ENCODE measurements around the gene RNF130.
A peak's percentile ranks its signal among the peaks of the same experiment; 100 is the strongest.

RNF130 gene

DNA sequence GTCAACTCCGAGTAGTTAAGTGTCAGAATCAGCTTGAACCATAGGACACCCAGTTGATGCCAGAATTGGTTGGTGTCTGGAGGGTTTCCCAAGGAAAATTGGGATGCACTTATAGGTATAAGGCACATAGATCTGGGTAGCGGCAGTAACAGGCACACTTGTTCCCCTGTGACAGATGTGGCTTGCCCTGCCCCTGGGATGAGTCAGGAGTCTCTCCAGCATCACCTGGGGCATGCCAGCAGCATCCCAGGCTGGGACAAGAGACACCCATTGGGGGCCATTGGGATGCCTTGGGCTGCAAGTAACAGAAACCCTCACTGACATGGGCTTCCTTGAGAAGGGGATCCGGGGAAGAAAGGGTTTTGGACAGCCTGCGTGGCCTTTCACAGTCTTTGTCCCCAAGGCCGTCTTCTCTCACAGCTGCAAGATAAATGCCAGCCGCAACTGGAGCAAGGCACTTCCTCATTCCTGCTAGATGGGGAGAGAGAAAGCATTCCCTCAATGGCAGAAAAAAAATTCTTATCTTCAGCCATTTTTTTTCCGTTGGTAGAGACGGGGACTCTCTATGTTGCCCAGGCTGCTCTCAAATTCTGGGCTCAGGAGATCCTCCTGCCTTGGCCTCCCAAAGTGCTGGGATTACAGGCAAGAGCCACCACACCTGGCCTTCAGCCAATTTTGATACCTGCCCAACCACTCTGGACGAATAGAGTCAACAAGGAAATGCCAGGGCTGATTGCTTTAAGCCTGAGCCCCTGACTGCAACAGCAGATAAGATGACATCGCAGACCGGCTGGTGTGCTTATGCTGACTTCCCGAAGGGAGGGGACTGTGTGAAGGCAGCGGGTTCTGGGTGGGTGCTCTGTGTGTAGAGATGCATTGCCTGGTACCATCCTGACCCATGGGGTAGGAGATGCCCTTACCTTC lies 13.3 kb upstream of the RNF130 start:
- DNase-seq = no peak

DNA sequence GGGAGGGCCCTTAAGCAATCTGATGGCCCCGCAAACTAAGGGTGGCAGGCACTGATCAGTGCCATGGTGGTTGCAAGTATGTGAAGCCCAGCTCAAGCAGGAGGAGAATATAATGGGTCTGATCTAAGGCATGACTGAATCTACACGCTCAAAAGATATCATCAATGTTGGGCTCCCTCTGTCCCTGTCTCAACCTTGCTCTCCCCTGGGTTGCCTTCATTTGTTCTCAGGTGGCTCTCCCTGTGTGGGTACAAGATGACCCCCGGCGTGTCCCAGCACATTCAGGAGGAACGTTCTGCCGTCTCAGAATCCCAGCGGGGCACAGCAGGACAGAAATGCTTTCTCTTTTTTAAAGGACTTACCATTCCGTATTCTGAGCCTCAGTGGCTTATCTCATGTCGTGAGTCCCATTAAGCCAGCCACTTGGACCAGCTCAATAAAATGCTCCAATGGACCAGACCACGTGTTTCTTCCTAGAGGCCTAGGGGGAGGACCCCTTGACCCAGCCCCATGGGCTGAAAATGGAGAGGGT lies 12.0 kb upstream of the RNF130 start:
- no peak for DNase-seq

DNA sequence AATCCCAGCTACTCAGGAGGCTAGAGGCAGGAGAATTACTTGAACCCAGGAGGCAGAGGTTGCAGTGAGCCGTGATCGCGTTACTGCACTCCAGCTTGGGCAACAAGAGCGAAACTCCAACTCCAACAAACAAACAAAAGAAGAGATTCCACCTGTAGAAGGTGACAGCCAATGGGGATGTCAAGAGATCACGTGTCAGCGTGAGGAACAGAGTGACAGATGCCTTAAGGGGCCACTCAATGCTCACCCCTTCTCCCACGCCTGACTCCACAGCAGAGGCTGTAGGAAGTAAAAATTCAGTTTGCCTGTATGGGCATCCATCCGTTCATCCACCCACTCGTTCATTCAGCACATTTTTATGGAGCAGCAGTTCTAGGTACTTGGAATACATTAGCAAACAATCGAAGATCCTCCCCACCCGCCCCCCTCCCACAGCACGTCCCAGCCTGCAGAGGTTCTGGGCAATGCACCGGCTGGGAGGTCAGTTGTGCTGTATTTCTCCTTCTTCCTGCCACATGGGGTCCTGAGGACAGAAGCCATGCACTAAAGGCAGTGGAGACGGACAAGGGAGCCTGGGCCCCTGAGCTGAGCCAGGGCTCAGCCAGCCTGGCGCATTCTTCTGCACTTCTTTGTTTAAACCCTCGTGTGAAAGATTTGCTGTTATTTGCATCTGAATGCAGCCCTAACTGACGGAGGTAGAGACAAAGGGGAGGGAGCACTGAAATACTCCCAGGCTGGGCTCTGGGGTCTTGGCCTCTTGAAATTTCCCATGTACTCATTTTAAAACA lies 11.3 kb upstream of the RNF130 start:
- no peak for DNase-seq

DNA sequence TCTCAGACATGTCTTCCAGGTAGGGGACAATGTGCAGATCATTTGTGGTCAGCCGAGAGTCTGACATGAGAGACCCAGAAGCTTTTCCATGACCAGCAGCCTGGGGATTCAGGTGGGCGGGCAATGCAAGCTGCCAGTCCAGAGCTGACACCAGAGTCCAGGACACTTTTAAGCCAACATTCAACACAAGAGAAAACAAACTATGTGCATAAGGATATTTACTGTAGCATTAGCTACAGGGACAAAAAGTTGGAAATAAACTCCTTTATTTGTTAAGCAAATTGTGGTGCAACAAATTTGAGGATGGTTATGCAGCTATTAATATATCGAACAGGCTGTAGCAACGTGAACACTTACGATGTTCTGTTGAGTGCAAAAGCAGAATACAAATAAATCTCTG lies 9.9 kb upstream of the RNF130 start:
- no peak for DNase-seq

DNA sequence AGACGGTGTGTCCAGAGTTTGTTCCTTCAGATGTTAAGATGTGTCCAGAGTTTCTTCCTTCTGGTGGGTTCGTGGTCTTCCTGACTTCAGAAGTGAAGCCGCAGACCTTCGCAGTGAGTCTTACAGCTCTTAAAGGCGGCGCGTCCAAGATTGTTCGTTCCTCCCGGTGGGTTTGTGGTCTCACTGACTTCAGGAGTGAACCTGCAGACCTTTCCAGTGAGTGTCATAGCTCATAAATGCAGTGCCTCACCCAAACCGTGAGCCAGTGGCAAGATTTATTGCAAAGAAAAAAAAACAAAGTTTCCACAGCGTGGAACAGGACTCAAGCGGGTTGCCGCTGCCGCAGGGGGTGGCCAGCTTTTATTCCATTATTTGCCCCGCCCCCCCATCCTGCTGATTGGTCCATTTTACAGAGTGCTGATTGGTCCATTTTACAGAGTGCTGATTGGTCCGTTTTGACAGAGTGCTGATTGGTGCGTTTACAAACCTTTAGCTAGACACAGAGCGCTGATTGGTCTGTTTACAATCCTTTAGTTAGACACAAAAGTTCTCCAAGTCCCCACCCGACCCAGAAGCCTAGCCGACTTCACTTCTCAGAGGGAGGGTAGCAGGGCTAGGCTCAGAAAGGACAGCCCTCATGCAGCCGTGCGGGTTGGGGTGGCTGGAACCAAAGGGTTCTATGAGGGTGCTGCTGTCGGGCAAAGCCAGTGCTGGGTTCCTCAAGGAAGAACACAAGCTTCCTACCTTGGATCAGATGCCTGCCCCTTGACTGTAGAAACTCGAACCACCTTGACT lies 9.1 kb upstream of the RNF130 start:
- no peak for DNase-seq

DNA sequence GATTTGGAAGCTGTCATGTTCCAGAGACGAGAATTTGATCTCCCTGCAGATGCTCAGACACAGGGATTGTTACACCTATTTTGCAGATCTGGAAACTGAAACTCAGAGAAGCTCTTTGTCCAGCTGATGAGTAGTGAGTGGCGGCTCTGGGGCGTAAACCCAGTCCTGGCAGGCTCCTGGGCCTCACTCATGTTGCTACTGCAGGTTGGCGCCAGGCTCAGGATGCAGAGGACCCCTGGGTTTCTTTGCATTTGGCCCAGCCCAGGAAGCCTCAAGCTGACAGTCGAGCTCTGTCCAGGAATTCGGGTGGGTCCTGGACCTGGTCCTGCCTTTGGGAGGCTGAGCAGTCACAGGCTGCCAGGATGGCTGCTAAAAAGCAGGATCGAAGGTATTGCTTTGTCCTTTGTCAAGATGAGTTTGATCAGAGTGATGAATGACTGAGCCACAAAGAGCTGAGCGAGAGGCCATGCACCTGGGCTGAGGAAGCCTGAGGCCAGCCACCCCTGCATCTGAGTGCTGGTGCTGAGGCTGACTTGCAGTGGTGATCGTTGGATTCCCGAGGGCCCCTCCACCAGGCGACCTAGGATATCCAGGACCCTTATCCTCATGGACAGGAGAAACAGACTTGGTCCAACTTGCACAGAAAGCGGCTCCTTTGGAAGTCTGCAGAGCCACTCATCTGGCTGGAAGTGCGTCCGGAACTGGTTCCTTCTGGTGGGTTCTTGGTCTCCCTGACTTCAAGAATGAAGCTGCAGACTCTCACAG lies 8.3 kb upstream of the RNF130 start:
- no peak for DNase-seq

DNA sequence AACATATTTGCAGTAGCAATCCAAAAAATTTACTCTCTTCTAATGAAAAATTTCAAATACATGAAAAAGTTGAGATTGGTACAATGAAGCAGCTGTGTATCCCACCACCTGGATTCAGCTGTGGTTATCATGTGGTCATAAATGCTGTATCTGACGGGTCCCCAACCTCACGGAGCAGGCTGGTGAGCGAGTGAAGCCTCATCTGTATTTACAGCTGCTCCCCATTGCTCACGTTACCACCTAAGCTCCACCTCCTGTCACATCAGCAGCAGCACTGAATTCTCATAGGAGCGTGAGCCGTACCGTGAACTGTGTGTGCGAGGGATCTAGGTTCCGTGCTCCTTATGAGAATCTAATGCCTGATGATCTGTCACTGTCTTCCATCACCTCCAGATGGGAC lies 6.8 kb upstream of the RNF130 start:
- no peak for DNase-seq

DNA sequence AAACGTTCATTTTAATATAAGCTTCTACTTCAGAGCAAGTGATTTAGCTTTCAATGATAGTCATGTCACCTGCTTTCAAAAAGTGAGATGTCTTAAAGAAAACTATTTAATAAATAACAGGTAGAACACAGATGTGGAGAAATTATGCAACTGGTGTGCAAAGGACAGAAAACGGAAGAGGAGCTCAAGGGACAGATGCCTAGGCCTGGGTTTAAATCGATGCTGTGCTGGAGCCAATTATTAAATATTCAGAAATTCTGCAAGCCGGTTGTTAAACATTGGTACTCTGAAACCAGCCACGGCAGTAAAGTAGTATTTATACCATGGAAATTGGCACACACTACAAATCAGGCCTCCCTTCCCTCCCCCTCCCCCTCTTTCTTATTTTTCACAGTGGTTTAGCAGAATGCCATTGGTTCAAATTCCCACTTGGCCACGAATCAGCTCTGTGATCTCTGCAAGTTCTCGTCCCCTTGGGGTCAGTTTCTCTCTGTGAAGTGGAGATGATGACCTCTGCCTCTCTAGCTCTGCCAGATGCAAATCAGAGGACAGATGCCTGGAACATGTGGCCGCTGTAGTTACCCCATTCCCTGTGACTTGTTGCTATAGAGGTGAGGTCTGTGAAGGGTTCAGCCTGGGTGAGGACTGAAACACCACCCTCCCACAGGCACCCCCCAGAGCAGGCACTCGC lies 6.2 kb upstream of the RNF130 start:
- DNase-seq = no peak

DNA sequence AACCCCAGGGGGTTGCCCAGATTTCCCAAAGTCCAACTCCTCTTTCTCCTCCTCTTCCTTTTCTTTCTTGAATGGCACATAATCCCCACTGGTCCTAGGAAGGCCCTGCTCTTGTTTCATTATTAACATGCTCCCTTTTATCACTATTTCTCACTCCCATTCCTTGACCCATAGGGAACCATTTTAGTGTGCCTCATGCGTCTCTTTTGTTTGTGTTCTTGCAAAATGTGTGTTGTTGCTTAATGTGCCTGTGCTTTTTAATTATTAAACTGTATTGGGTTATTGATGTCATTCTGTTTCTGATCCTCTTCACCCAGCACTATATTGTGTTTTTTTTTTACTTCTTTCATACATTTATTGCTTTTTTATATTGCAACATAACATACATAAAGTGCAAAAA lies 4.1 kb upstream of the RNF130 start:
- DNase-seq = no peak

DNA sequence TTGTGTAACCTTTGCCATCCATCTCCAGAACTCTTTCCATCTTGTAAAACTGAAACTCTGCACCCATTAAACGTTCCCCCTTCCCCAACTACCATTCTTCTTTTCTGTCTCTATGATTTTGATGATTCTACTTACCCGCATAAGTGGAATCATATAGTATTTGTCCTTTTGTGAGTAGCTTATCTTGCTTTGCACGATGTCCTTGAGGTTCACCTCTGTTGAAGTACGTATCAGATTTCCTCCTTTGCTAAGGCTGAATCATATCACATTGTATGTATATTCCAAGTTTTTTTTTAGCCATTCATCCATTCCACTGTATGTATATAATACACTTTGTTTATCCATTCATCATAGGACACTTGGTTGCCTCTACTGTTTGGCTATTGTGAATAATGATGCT lies 2.9 kb upstream of the RNF130 start:
- DNase-seq = no peak

DNA sequence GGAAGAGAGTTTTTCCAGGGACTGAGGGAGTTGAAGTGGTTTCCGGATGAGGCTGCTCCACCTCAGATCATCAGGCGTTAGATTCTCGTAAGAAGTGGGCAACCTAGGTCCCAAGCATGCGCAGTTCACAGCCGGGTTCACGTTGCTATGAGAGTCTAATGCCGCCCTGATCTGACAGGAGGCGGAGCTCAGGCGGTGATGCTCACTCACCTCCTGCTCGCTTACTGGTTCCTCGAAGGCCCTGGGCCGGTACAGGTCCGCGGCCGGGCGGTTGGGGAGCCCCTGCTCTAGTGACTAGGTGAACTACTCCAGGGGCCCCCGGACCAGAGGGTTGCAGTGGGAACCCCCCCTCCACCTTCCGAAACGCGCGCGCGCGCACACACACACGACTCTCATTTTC lies 997 bp upstream of the RNF130 start:
- no peak for DNase-seq

DNA sequence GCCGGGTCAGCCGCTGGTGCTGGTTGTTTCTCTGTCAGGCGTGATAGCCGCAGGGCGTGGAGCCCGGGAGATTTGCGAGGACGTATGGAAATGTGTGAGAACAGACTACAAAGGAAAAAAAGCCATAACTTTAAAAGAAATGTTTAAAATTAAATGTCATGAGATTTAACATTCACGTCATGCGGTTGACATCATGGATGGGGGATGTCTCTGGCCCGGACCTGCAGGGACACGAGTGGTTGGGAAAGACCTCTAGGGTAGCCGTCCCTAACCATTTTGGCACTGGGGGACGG lies 643 bp upstream of the RNF130 start:
- no peak for DNase-seq

DNA sequence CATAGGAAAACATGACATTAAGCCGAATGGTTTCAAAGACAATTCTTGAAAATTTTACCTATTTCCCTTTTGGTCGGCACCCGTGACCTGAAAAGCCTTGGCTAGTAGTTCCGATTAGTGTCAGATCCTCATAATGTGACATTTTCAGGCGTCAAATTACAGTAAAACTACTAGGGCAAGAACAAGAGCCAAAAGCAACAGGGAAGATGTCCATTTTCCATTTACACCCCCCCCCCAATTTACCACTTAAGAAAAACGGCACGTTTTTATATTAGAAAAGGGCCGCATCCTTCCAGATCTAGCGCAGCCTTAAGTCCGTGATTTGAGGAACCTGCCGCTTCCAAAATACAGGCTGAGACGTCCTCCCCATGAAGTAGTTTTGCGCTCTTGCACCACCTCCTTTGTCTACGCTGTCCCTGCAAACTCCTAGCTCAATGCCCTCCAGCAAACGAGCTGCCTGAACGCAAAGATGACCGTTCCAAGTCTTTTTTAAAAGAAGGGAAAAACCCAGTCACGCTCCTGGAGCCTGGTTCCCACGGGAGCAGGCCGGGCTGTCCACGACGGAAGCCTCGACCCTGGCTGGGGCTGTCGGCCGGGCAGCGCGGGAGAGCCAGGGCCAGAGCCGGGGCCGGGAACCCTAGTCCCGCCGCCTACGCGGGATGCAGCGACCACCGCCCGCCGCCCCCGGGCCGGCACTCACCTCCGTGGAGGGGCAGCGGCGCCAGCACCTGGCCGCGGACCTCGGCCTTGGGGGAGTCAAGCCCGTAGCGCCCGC lies 616 bp downstream of the RNF130 start:
- peak; percentile 39 for DNase-seq

DNA sequence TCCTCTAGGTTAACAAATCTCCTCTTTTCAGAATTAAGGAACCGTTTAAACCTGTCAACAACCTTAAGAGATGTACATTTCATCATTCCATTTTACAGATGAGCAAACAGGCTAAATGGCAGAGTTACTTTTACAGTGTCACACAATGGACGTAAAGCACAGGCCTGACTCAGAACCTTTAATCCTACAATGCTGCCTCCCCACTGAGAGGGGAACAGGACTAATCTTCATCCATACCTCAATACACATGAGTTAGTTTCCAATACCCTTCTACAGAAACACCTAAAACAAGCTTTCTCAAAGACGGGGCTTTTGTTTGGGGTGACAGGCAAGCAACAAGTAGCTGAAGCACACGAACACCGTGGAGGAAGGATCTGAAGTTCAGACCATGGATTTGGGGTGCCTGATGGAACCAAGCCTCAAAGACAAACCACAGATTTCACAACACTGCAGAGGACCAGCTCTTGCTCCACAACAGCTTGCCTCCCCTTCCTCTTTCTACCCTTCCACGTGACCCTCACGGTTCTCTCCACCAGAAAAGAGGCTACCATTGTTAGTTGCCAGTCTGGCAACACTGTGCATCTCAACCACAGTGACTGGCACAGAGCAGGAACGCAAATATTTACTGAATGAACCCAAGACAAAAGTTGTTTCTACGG lies 1.8 kb downstream of the RNF130 start:
- peak; percentile 90 for DNase-seq

DNA sequence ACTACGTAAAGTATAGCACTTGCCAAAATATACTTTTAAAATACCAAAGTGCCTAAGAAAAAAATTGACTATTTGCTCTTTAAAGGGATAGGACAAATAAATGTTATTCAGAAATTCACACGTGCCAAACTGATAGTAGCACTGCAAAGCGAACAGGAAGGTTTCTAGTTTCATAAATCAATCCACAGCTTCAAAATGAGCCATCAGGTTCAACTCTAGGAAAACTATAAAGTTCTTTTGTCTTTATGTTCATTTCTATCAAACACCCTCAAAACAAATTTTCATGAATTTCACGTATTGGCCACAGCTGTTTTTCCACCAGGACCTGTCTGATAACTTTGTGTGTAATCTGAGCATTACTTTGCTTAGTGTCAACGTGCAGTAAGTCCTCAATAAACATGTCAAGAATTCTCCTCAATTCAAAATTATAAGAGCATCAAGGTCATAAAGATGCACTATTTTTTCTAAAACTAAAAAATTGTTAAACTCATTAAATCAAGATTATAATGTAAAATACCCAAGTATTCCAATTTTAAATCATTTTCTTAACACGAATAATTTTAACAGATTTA lies 3.0 kb downstream of the RNF130 start:
- DNase-seq = no peak

DNA sequence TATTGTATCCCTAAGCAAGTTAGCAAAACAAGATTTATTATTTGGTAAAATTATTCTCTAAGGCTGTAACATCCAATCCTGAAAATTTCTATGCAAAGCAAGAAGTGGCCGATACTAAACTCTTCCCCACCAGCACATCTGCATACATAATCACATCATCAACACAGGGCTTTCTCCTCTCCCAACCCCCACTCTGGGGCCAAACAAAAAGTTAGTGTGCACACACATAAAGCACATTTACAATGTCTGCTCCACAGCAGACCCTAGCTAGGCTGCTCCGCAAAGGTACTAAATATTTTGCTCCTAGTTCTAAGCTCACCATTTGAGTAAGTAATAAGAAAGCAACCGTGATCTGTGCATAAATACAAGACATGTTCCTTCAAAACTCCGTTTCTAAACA lies 3.6 kb downstream of the RNF130 start:
- DNase-seq = no peak

DNA sequence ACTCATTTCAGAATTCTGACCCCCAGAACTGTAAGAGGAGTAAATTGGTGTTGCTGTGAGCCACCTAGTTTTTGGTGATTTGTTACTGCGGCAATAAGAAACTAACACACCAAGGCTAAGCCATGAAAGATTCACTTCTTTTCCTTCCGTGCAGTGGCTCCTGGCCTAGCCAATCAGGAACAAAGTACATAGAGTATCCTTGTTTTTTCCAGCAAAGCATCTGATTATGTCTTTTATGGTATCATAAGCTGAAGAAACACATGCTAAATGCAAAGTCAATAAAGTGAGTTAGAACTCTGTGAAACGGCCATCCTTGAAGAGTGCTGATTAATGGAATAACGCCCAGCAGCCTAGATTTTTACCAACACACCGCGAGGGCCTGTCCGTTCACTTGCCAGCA lies 11.4 kb downstream of the RNF130 start:
- DNase-seq = no peak

DNA sequence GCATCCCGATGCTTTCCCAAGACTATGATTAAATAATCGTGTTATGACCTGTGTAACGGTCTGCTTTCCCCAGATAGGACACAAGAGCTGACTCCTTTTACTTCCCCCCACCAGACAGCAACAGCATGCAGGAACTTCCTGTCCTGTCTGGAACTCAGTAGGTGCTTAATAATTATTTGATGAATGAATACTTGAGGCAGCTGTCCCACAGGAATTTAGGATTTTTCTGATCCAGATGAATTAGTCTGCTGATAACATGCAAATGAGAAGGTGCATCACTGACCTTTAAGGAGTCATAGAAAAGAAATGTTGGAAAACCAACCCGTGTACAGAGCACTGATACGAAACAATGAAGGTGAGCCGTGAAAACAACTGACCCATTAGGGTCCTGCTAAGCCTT lies 12.2 kb downstream of the RNF130 start:
- DNase-seq = no peak

DNA sequence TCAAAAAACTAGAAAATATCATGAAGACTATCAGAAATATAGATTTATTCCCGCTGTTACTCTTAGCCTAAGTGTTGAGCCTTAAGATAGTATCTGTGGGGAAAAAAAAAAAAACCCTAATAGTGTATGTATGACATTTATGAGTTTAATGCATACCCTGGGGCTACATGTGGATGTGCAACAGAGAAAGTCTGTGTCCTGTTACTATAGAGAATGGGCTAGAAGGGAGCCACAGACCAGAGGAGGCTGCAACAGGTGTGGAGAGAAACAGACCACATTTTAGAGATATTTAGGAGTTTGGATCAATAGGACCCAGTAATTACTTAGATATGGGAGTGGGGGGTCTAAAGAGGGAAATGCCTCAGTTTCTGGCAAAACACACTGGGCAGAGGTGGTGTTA lies 15.4 kb downstream of the RNF130 start:
- no peak for DNase-seq

DNA sequence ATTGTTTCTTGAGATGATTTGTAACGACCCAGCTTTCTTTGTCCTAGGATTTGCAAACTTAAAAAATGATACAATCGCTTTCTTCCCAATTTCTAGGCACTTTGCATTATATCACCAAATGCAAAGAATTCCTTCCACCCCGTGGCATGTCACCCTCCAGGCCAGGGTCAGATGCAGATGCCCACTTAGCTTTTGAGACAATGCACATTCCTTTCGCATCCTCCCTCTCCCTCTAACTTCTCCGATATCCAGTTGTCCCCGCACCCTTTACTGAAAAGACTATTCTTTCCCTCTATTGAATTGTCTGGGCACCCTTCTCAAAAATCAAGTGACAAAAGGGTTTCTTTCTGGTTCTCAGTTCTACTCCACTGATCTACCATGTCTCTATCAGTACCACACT lies 17.3 kb downstream of the RNF130 start:
- no peak for DNase-seq

All from SIG-M5 (cell line).